ENCODE data around the gene NEK9. TPM values are rescaled to one million over a fixed set of nuclear protein-coding genes. Genes with fewer than 3 reads are reported as not detected.
A peak's percentile ranks its signal among the peaks of the same experiment; 100 is the strongest.

Gene NEK9
- total RNA-seq, 1 donor from 2014 or later, result 65.4 TPM

DNA sequence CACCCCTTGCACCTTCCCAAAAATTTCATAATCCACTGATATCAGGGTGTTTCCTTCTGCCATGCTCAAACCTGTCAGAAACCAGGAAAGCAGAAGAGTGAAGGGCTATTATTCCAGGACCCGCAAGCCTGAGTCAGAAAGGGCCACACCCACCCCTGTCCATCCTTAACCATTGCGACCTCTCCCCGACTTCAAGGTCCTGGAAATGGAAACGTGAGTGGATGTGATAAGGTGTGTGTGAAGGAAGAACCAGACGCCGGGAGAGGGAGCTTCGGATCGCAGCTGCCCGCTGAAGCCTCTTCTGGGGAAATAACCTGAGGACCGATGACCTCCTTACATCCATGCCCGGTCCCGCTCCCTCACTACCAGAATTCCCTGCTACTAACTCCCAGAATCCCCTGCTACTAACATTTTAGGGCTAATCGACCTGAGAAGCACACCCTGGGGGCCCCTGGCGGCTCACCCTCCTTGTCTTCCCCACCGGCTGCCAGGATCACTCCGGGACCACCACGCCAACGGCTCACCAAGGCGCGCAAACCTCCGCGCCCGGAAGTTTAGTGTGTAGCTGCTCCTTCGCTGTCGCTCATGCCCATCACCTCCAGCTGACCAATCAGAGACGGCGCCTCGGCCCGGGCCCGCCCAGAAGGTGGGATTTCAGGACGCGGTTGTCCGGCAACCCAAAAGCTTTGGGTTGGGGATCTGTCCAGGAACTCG is 63.2 kb downstream of the NEK9 start, which contains the start of gene ACYP1:
ACYP1 (minus strand) TSS at position 534 of the 714 bp plus-strand sequence; CDS start at position 63, 471 bp downstream.
- Mint-ChIP-seq H3K9me3 (ENCODE audit: low read depth) (peaks cover 2% of the 10 kb centered on the region), H3K4me3 (ENCODE audit: unreplicated experiment) (peak within 1 kb of the TSS; percentile 100), H3K4me1 (ENCODE audit: low read depth) (peaks cover 23% of the 10 kb centered on the region), H3K27ac (ENCODE audit: unreplicated experiment) (peak within 1 kb of the TSS; percentile 84), H3K36me3 (ENCODE audit: low read depth) (peaks cover 4% of the 10 kb centered on the region), H3K27me3 (ENCODE audit: low read depth) (no peaks in the 10 kb centered on the region)
- DNase-seq (ENCODE audit: low spot score), result peak; percentile 96
- TF ChIP-seq, protein P1, sequence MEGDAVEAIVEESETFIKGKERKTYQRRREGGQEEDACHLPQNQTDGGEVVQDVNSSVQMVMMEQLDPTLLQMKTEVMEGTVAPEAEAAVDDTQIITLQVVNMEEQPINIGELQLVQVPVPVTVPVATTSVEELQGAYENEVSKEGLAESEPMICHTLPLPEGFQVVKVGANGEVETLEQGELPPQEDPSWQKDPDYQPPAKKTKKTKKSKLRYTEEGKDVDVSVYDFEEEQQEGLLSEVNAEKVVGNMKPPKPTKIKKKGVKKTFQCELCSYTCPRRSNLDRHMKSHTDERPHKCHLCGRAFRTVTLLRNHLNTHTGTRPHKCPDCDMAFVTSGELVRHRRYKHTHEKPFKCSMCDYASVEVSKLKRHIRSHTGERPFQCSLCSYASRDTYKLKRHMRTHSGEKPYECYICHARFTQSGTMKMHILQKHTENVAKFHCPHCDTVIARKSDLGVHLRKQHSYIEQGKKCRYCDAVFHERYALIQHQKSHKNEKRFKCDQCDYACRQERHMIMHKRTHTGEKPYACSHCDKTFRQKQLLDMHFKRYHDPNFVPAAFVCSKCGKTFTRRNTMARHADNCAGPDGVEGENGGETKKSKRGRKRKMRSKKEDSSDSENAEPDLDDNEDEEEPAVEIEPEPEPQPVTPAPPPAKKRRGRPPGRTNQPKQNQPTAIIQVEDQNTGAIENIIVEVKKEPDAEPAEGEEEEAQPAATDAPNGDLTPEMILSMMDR (IDR thresholded peaks at IDR 0.05), result peak; percentile 20

DNA sequence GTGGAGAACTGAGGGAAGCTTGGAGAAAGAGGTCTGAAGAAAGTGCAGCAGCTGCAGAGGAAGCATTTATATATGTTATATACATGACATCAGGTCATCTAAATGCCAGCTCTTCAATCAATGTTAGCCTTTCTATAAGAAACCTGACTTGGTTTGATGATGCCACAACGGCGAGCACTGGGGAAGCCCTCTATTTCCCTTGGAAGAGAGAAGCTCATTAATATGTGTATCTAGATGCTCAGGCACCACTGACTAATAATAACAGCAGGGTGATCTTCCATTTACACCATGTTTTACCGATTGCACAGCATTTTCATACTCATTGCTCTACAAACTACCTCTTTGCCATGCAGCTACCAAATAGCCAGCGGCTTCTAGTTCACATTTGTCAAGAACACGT is 63.8 kb downstream of the NEK9 start:
- Mint-ChIP-seq H3K4me1 (ENCODE audit: low read depth) (peaks cover 23% of the 10 kb centered on the region), H3K4me3 (ENCODE audit: unreplicated experiment) (peak overlapping the region; percentile 100), H3K36me3 (ENCODE audit: low read depth) (peaks cover 4% of the 10 kb centered on the region), H3K27ac (ENCODE audit: unreplicated experiment) (no peak overlapping the region), H3K27me3 (ENCODE audit: low read depth) (no peaks in the 10 kb centered on the region), H3K9me3 (ENCODE audit: low read depth) (peaks cover 2% of the 10 kb centered on the region)
- DNase-seq (ENCODE audit: low spot score), result no peak
- TF ChIP-seq, protein P1 (IDR thresholded peaks at IDR 0.05), result no peak

DNA sequence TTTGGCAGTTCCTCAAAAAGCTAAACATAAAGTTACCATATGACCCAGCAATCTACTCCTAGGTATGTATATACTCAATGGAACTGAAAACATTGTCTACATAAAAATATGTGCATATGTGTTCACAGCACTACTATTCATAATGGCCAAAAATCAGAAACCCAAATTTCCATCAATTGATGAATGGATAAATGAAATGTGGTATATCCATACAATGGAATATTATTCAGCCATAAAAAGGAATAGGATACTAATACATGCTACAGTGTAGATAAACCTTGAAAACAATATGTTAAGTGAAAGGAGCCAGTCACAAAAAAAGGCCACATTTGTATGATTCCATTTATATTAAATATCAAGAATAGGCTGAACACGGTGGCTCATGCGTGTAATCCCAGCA is 66.4 kb downstream of the NEK9 start:
- Mint-ChIP-seq H3K9me3 (ENCODE audit: low read depth) (peaks cover 2% of the 10 kb centered on the region), H3K36me3 (ENCODE audit: low read depth) (peaks cover 6% of the 10 kb centered on the region), H3K4me1 (ENCODE audit: low read depth) (peaks cover 23% of the 10 kb centered on the region), H3K4me3 (ENCODE audit: unreplicated experiment) (no peak overlapping the region), H3K27ac (ENCODE audit: unreplicated experiment) (no peak overlapping the region), H3K27me3 (ENCODE audit: low read depth) (no peaks in the 10 kb centered on the region)
- no peak for DNase-seq (ENCODE audit: low spot score)
- TF ChIP-seq, protein P1 (IDR thresholded peaks at IDR 0.05), result no peak

DNA sequence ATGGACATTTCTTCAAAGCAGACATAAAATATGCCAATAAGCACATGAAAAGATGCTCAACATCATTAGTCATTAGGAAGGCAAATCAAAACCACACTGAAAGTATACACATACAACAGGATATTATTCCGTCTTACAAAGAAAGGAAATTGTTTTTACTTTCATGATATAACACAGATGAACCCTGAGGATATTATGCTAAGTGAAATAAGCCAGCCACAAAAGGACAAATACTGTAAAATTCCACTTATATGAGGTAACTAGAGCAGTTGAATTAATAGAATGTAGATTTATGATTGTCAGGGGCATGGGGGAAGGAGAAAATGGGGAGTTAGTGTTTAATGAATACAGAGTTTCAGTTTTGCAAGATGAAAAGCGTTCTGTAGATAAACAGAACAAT is 67.2 kb downstream of the NEK9 start:
- H3K9me3 Mint-ChIP-seq (ENCODE audit: low read depth), result peaks cover 2% of the 10 kb centered on the region
- H3K27me3 Mint-ChIP-seq (ENCODE audit: low read depth), result no peaks in the 10 kb centered on the region
- H3K36me3 Mint-ChIP-seq (ENCODE audit: low read depth), result peaks cover 6% of the 10 kb centered on the region
- TF ChIP-seq, protein P1 (IDR thresholded peaks at IDR 0.05), result no peak
- H3K4me1 Mint-ChIP-seq (ENCODE audit: low read depth), result peaks cover 23% of the 10 kb centered on the region
- peak overlapping the region; percentile 42 for H3K27ac Mint-ChIP-seq (ENCODE audit: unreplicated experiment)
- H3K4me3 Mint-ChIP-seq (ENCODE audit: unreplicated experiment), result no peak overlapping the region
- no peak for DNase-seq (ENCODE audit: low spot score)

DNA sequence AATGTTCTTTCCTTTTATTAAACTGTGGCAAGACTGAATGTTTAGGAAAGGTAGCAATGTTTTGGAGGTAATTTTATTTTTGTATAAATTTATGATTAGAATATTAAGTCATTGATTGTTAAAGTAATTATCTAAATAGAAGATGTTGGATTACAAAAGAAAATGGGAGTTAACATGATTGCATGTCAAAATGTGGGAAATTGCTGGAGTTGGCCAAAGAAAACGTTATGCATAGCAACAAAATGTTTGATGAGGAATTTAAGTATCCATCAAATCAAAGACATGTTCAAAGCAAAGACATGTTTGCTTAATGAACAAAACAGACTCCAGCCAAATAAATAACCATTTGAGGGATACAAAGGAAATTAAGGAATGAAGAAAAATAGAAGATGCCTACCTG is 72.4 kb downstream of the NEK9 start:
- H3K4me1 Mint-ChIP-seq (ENCODE audit: low read depth), result peaks cover 20% of the 10 kb centered on the region
- H3K27me3 Mint-ChIP-seq (ENCODE audit: low read depth), result no peaks in the 10 kb centered on the region
- no peak for DNase-seq (ENCODE audit: low spot score)
- no peak overlapping the region for H3K4me3 Mint-ChIP-seq (ENCODE audit: unreplicated experiment)
- no peak overlapping the region for H3K27ac Mint-ChIP-seq (ENCODE audit: unreplicated experiment)
- no peaks in the 10 kb centered on the region for H3K9me3 Mint-ChIP-seq (ENCODE audit: low read depth)
- H3K36me3 Mint-ChIP-seq (ENCODE audit: low read depth), result peaks cover 1% of the 10 kb centered on the region
- TF ChIP-seq, protein P1 (IDR thresholded peaks at IDR 0.05), result no peak

All from chondrocyte (in vitro differentiated cells).